ENCODE data around the gene IFNGR2.

Gene IFNGR2

DNA sequence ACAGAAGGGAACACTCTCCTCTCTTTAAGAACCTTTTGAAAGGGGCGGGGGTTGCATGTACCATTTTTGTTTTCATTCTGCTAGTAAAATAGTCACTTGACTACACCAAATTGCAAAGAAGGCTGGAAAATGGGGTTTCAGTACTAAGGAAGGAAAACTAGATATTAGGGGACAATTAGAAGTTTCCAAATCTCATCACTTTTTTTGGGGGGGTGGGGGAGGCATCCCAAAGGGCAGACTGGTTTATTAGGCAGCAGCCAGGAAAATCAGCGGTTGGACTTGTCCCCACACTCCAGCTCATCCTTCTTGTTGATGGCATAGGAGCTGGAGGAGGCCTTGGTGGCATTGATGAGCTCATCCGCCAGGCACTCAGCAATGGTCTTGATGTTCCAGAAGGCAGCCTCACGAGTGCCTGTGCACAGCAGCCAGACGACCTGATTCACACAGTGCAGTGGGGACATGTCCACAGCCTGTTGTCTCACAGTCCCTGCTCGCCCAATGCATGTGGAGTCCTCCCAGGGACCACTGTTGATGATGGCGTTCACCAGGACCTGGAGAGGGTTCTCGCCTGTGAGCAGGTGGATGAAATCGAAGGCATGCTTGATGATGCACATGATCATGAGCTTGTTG lies 78.2 kb downstream of the IFNGR2 start:
- DNase-seq (ENCODE audit: low read depth): no peak

Data from stromal cell of bone marrow (primary cell).